ENCODE measurements around the gene ZNF281.

DNA sequence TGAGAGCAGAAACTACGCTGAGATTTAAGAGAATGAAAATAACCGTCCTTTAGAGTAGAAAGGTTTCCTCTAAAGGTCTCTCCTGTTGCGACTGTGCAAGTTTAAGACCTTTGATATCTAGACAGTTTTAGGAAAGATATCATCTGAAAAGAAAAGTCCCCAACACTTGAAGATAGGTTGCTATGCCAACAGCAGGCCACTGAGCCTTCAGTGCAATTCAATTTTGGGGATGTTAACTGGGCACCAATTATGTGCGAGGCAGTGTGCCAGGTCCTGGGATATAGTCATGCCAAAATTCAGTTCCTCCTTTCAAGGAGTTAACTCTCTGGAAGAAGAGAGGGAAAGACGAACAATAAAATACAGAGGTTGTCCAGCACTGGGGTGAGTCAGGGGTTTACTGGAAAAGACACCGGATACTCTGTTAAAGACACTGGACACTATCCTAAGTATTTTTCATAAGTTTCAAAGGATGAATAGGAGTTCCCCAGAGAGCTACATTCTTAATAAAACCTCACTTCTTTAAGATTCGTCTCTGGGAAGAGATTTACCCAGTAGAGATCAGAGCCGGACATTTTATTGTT is 25.5 kb upstream of the ZNF281 start:
- TF ChIP-seq, protein P1, sequence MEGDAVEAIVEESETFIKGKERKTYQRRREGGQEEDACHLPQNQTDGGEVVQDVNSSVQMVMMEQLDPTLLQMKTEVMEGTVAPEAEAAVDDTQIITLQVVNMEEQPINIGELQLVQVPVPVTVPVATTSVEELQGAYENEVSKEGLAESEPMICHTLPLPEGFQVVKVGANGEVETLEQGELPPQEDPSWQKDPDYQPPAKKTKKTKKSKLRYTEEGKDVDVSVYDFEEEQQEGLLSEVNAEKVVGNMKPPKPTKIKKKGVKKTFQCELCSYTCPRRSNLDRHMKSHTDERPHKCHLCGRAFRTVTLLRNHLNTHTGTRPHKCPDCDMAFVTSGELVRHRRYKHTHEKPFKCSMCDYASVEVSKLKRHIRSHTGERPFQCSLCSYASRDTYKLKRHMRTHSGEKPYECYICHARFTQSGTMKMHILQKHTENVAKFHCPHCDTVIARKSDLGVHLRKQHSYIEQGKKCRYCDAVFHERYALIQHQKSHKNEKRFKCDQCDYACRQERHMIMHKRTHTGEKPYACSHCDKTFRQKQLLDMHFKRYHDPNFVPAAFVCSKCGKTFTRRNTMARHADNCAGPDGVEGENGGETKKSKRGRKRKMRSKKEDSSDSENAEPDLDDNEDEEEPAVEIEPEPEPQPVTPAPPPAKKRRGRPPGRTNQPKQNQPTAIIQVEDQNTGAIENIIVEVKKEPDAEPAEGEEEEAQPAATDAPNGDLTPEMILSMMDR (IDR thresholded peaks at IDR 0.05): no peak
- no peak for TF ChIP-seq POLR2A (IDR thresholded peaks at IDR 0.05)
